ENCODE results near the gene PRRX2. TPM values are rescaled to one million over a fixed set of nuclear protein-coding genes. Genes with fewer than 3 reads are reported as not detected.
A peak's percentile ranks its signal among the peaks of the same experiment; 100 is the strongest.

PRRX2 gene
- polyA plus RNA-seq, 4 donors = 1.2 to 1.8 TPM; not detected in 2

GRCh38 chr9:129749575-129749974 is 84.1 kb downstream of the PRRX2 start:
- no peak overlapping the region for H3K27ac ChIP-seq (ENCODE audit: low read depth in 1 of 3, low read length in 2 of 3)
- WGBS, 3 donors = 86 to 89% (median 87%) methylated on average over 6 of the region's 6 CpGs
- FAIRE-seq (no peak), DNase-seq (no peak)
- no peaks in the 10 kb centered on the region for H3K36me3 ChIP-seq (ENCODE audit: control insufficient read depth in 3 of 3, insufficient read depth in 2 of 3, low read depth in 1 of 3, low read length in 3 of 3)
- peaks cover 0 to 11% (median 0%) of the 10 kb centered on the region in 3 donors for H3K4me1 ChIP-seq (ENCODE audit: control insufficient read depth in 3 of 3, insufficient read depth in 2 of 3, low read depth in 1 of 3, low read length in 2 of 3)
- no peaks in the 10 kb centered on the region for H3K9me3 ChIP-seq (ENCODE audit: control insufficient read depth in 2 of 2, insufficient read depth in 1 of 2, low read depth in 1 of 2, low read length in 1 of 2)
- peaks cover 0 to 14% (median 0%) of the 10 kb centered on the region in 3 donors for H3K27me3 ChIP-seq (ENCODE audit: control insufficient read depth in 3 of 3, insufficient read depth in 3 of 3, low read length in 3 of 3)
- H3K4me3 ChIP-seq (ENCODE audit: low read depth in 1 of 3, low read length in 3 of 3) = no peak overlapping the region

DNA sequence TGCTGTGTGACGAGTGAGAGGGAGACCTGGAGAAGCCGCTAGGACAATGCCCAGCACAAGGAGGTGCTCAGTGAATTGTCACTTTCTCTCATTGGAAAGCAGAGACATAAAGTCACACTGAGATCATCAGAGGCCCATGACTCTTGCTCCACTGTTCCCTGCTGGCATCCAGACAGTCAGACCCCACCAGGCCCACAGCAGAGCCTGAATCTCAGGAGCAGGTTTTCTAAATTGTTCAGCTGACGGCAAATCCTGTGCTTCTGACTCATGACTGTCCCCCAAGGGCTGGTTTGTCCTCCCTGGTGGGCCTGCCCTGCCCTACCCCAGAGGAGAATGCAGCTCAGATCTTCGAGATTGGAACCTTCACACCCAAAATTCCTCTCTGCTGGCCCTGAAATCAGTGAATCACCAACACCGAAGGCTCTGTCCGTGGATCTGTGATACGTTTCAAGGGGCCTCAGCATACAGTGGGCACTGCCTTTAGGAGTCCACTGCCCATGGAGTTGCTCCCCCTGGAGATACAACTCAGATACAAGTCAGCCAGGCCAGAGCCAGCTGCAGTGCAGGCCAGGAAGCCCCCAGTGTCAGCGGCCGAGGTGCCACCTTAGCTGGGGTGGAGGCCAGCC is 84.7 kb downstream of the PRRX2 start:
- Histone ChIP-seq H3K27me3 (ENCODE audit: control insufficient read depth in 3 of 3, insufficient read depth in 3 of 3, low read length in 3 of 3) (peaks cover 0 to 14% (median 0%) of the 10 kb centered on the region in 3 donors), H3K9me3 (ENCODE audit: control insufficient read depth in 2 of 2, insufficient read depth in 1 of 2, low read depth in 1 of 2, low read length in 1 of 2) (no peaks in the 10 kb centered on the region), H3K36me3 (ENCODE audit: control insufficient read depth in 3 of 3, insufficient read depth in 2 of 3, low read depth in 1 of 3, low read length in 3 of 3) (no peaks in the 10 kb centered on the region), H3K4me1 (ENCODE audit: control insufficient read depth in 3 of 3, insufficient read depth in 2 of 3, low read depth in 1 of 3, low read length in 2 of 3) (peaks cover 0 to 11% (median 0%) of the 10 kb centered on the region in 3 donors), H3K4me3 (ENCODE audit: low read depth in 1 of 3, low read length in 3 of 3) (no peak overlapping the region), H3K27ac (ENCODE audit: low read depth in 1 of 3, low read length in 2 of 3) (no peak overlapping the region)
- 82 to 85% (median 85%) methylated on average over 9 of the region's 9 CpGs for WGBS, 3 donors
- FAIRE-seq = no peak
- DNase-seq = no peak

- Histone ChIP-seq H3K27me3 (ENCODE audit: control insufficient read depth in 3 of 3, insufficient read depth in 3 of 3, low read length in 3 of 3) (peaks cover 0 to 17% (median 0%) of the 10 kb centered on the region in 3 donors), H3K9me3 (ENCODE audit: control insufficient read depth in 2 of 2, insufficient read depth in 1 of 2, low read depth in 1 of 2, low read length in 1 of 2) (no peaks in the 10 kb centered on the region), H3K4me1 (ENCODE audit: control insufficient read depth in 3 of 3, insufficient read depth in 2 of 3, low read depth in 1 of 3, low read length in 2 of 3) (peaks cover 0 to 11% (median 0%) of the 10 kb centered on the region in 3 donors), H3K36me3 (ENCODE audit: control insufficient read depth in 3 of 3, insufficient read depth in 2 of 3, low read depth in 1 of 3, low read length in 3 of 3) (no peaks in the 10 kb centered on the region), H3K27ac (ENCODE audit: low read depth in 1 of 3, low read length in 2 of 3) (peak overlapping the region in 1 of 3 donors; percentile 52), H3K4me3 (ENCODE audit: low read depth in 1 of 3, low read length in 3 of 3) (peak overlapping the region in 1 of 3 donors; percentile 35)
- DNase-seq (peak in 1 of 2 donors; percentile 37), FAIRE-seq (no peak)
- 20 to 36% (median 34%) methylated on average over 29 to 31 of the region's 31 CpGs for WGBS, 3 donors
Observed at GRCh38 chr9:129751841-129752801, 86.7 kb downstream of the PRRX2 start.

- peak; percentile 32 to 80 for DNase-seq
- H3K4me1 ChIP-seq (ENCODE audit: control insufficient read depth in 3 of 3, insufficient read depth in 2 of 3, low read depth in 1 of 3, low read length in 2 of 3) = peaks cover 0 to 11% (median 0%) of the 10 kb centered on the region in 3 donors
- no peaks in the 10 kb centered on the region for H3K9me3 ChIP-seq (ENCODE audit: control insufficient read depth in 2 of 2, insufficient read depth in 1 of 2, low read depth in 1 of 2, low read length in 1 of 2)
- H3K4me3 ChIP-seq (ENCODE audit: low read depth in 1 of 3, low read length in 3 of 3) = peak within 1 kb of the TSS in 2 of 3 donors; percentile 9 to 35
- 14 to 17% (median 15%) methylated on average over 22 to 23 of the region's 23 CpGs for WGBS, 3 donors
- FAIRE-seq = no peak
- H3K27me3 ChIP-seq (ENCODE audit: control insufficient read depth in 3 of 3, insufficient read depth in 3 of 3, low read length in 3 of 3) = peaks cover 0 to 17% (median 0%) of the 10 kb centered on the region in 3 donors
- H3K27ac ChIP-seq (ENCODE audit: low read depth in 1 of 3, low read length in 2 of 3) = peak within 1 kb of the TSS in 1 of 3 donors; percentile 52
- H3K36me3 ChIP-seq (ENCODE audit: control insufficient read depth in 3 of 3, insufficient read depth in 2 of 3, low read depth in 1 of 3, low read length in 3 of 3) = no peaks in the 10 kb centered on the region
Observed at GRCh38 chr9:129752900-129753729, 87.7 kb downstream of the PRRX2 start, which contains the start of gene PTGES. Gene PTGES (minus strand): TSS chr9:129753042. CDS start chr9:129753012, 30 bp downstream.

DNA sequence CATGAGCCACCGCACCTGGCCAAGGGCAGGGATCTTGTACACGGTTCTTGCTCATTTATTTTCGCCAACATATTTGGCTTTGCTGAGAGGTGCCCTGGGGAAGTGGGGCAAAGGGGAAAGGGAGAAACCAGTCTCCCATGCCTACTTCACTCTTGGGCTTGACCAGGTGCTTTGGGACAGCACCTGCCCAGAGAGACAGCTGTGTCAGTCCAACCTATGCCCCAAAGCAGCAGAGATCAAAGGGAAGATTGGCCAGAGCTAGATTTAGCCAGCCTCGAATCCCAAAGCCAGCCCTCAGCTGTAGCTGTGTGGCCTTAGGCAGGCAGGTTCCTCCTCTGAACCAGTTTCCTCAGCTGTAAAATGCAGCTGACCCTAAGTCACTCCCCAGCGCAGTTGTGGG is 89.7 kb downstream of the PRRX2 start:
- no peak for FAIRE-seq
- 57 to 83% (median 78%) methylated on average over 5 of the region's 5 CpGs for WGBS, 3 donors

DNA sequence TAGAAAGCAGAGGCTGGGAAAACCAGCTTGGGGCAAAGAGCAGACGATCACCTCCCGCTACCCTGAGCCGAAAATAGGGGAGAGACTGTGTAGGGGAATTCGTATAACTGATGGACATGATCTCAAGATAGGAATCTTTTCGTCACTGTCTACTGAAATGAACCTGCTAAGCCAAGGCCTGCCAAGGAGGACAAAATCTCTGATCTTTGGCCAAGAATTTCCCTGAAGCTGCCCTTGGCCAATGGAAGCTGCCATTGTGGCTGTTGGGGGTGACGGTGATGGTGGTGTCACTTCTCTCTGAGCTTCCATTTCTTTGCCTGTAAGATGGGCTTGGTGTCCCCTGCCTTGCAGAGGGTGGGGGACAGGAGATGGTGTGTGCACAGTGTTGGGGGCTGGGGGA is 90.7 kb downstream of the PRRX2 start:
- 86 to 91% (median 90%) methylated on average over 6 of the region's 6 CpGs for whole genome bisulfite sequencing, 3 donors

More for the DNA sequence above, 89.7 kb downstream of the PRRX2 start:
- H3K36me3 ChIP-seq (ENCODE audit: control insufficient read depth in 3 of 3, insufficient read depth in 2 of 3, low read depth in 1 of 3, low read length in 3 of 3) = no peaks in the 10 kb centered on the region
- H3K9me3 ChIP-seq (ENCODE audit: control insufficient read depth in 2 of 2, insufficient read depth in 1 of 2, low read depth in 1 of 2, low read length in 1 of 2) = no peaks in the 10 kb centered on the region
- H3K27me3 ChIP-seq (ENCODE audit: control insufficient read depth in 3 of 3, insufficient read depth in 3 of 3, low read length in 3 of 3) = peaks cover 0 to 17% (median 0%) of the 10 kb centered on the region in 3 donors
- no peak overlapping the region for H3K27ac ChIP-seq (ENCODE audit: low read depth in 1 of 3, low read length in 2 of 3)
- H3K4me3 ChIP-seq (ENCODE audit: low read depth in 1 of 3, low read length in 3 of 3) = no peak overlapping the region
- DNase-seq = no peak
- H3K4me1 ChIP-seq (ENCODE audit: control insufficient read depth in 3 of 3, insufficient read depth in 2 of 3, low read depth in 1 of 3, low read length in 2 of 3) = peaks cover 0 to 10% (median 0%) of the 10 kb centered on the region in 3 donors

GRCh38 chr9:129757045-129757444 is 91.6 kb downstream of the PRRX2 start:
- FAIRE-seq (no peak), DNase-seq (no peak)
- Histone ChIP-seq H3K27ac (ENCODE audit: low read depth in 1 of 3, low read length in 2 of 3) (no peak overlapping the region), H3K4me1 (ENCODE audit: control insufficient read depth in 3 of 3, insufficient read depth in 2 of 3, low read depth in 1 of 3, low read length in 2 of 3) (peaks cover 0 to 13% (median 0%) of the 10 kb centered on the region in 3 donors), H3K27me3 (ENCODE audit: control insufficient read depth in 3 of 3, insufficient read depth in 3 of 3, low read length in 3 of 3) (peaks cover 0 to 13% (median 0%) of the 10 kb centered on the region in 3 donors), H3K9me3 (ENCODE audit: control insufficient read depth in 2 of 2, insufficient read depth in 1 of 2, low read depth in 1 of 2, low read length in 1 of 2) (no peaks in the 10 kb centered on the region), H3K36me3 (ENCODE audit: control insufficient read depth in 3 of 3, insufficient read depth in 2 of 3, low read depth in 1 of 3, low read length in 3 of 3) (no peaks in the 10 kb centered on the region), H3K4me3 (ENCODE audit: low read depth in 1 of 3, low read length in 3 of 3) (no peak overlapping the region)
- 39 to 48% (median 47%) methylated on average over 9 of the region's 9 CpGs for WGBS, 3 donors

More for the DNA sequence above, 90.7 kb downstream of the PRRX2 start:
- DNase-seq (no peak), FAIRE-seq (no peak)
- H3K4me1 ChIP-seq (ENCODE audit: control insufficient read depth in 3 of 3, insufficient read depth in 2 of 3, low read depth in 1 of 3, low read length in 2 of 3) = peaks cover 0 to 8% (median 0%) of the 10 kb centered on the region in 3 donors
- peaks cover 0 to 13% (median 0%) of the 10 kb centered on the region in 3 donors for H3K27me3 ChIP-seq (ENCODE audit: control insufficient read depth in 3 of 3, insufficient read depth in 3 of 3, low read length in 3 of 3)
- H3K4me3 ChIP-seq (ENCODE audit: low read depth in 1 of 3, low read length in 3 of 3) = no peak overlapping the region
- H3K27ac ChIP-seq (ENCODE audit: low read depth in 1 of 3, low read length in 2 of 3) = no peak overlapping the region
- no peaks in the 10 kb centered on the region for H3K36me3 ChIP-seq (ENCODE audit: control insufficient read depth in 3 of 3, insufficient read depth in 2 of 3, low read depth in 1 of 3, low read length in 3 of 3)
- H3K9me3 ChIP-seq (ENCODE audit: control insufficient read depth in 2 of 2, insufficient read depth in 1 of 2, low read depth in 1 of 2, low read length in 1 of 2) = no peaks in the 10 kb centered on the region
